GM23338 (cell line): ENCODE measurements around the gene PSMB7. TPM values are rescaled to one million over a fixed set of nuclear protein-coding genes. Genes with fewer than 3 reads are reported as not detected.

ENCODE experiments used
- ATAC-seq: fragments of 200-7000 bp; cut with Tn5 transposase; 3 replicates; pipeline ENCODE4 v1.9.1; 2020
- DNase-seq: peaks from one replicate; pipeline ENCODE4 v3.0.0-alpha.2; 2015; ENCODE audit warnings: low spot score
- H2AFZ ChIP-seq: fragments of 200-600 bp; sonication (generic); 2 replicates; pipeline ENCODE4 v1.8.0; 2016; ENCODE audit warnings: antibody characterized with exemption, mild to moderate bottlenecking, moderate library complexity
- H3F3A ChIP-seq: fragments of 200-600 bp; sonication (generic); replicated peaks from 2 replicates; pipeline ENCODE4 v1.8.0; 2017; ENCODE audit warnings: antibody characterized with exemption, mixed run types, low read depth
- H3K27ac ChIP-seq: fragments of 200-600 bp; sonication (generic); 2 replicates; pipeline ENCODE4 v1.6.1; 2016; ENCODE audit warnings: low read depth
- H3K27me3 ChIP-seq: fragments of 200-600 bp; sonication (generic); 2 replicates; pipeline ENCODE4 v1.8.0; 2016; ENCODE audit warnings: mild to moderate bottlenecking, mixed run types, moderate library complexity; ENCODE audit not compliant: insufficient read depth
- H3K36me3 ChIP-seq: fragments of 200-600 bp; sonication (generic); 2 replicates; pipeline ENCODE4 v1.8.0; 2016; ENCODE audit warnings: mild to moderate bottlenecking; ENCODE audit not compliant: insufficient read depth
- H3K4me1 ChIP-seq: fragments of 200-600 bp; sonication (generic); 2 replicates; pipeline ENCODE4 v1.8.0; 2016; ENCODE audit warnings: mild to moderate bottlenecking, moderate library complexity; ENCODE audit not compliant: insufficient read depth
- H3K4me2 ChIP-seq: fragments of 200-600 bp; sonication (generic); 2 replicates; pipeline ENCODE4 v1.7.1; 2017; ENCODE audit warnings: mixed run types
- H3K4me3 ChIP-seq: fragments of 200-600 bp; sonication (generic); 2 replicates; pipeline ENCODE4 v1.6.1; 2016; ENCODE audit warnings: mixed run types
- H3K79me2 ChIP-seq: fragments of 200-600 bp; sonication (generic); replicated peaks from 2 replicates; pipeline ENCODE4 v1.8.0; 2017; ENCODE audit warnings: mild to moderate bottlenecking; ENCODE audit not compliant: insufficient read depth
- H3K9me2 ChIP-seq: fragments of 200-600 bp; sonication (generic); 2 replicates; pipeline ENCODE4 v1.8.0; 2017; ENCODE audit not compliant: insufficient read depth
- H4K20me1 ChIP-seq: fragments of 200-600 bp; sonication (generic); replicated peaks from 2 replicates; pipeline ENCODE4 v1.8.0; 2017; ENCODE audit warnings: mild to moderate bottlenecking; ENCODE audit not compliant: insufficient read depth
- H3K27ac Mint-ChIP-seq: 2 replicates; pipeline ENCODE4 v1.8.0; 2020; ENCODE audit warnings: inconsistent platforms, mild to moderate bottlenecking, moderate library complexity, mixed read lengths
- H3K27me3 Mint-ChIP-seq: 3 replicates; pipeline ENCODE4 v1.8.0; 2022; ENCODE audit warnings: low read depth, mild to moderate bottlenecking, moderate library complexity, mixed read lengths, inconsistent platforms; ENCODE audit not compliant: insufficient read depth, poor library complexity
- H3K36me3 Mint-ChIP-seq: 3 replicates; pipeline ENCODE4 v1.8.0; 2021; ENCODE audit warnings: low read depth, mild to moderate bottlenecking, inconsistent platforms, moderate library complexity, mixed read lengths
- H3K4me1 Mint-ChIP-seq: 3 replicates; pipeline ENCODE4 v1.8.0; 2020; ENCODE audit warnings: mild to moderate bottlenecking, inconsistent platforms, mixed read lengths
- H3K4me3 Mint-ChIP-seq: 3 replicates; pipeline ENCODE4 v1.8.0; 2021; ENCODE audit warnings: moderate library complexity, mild to moderate bottlenecking, inconsistent platforms, mixed read lengths
- H3K9me3 Mint-ChIP-seq: 3 replicates; pipeline ENCODE4 v1.8.0; 2020; ENCODE audit warnings: moderate library complexity, mild to moderate bottlenecking, inconsistent platforms, mixed read lengths
- CREB1 ChIP-seq: fragments of 250-450 bp; sonication (Bioruptor Pico); IDR thresholded peaks from 2 replicates; pipeline ENCODE4 v1.5.0; 2020; ENCODE audit warnings: low read depth, mild to moderate bottlenecking, moderate library complexity
- CTCF ChIP-seq, 2 experiments: fragments of 200-600 bp in 1 of 2; sonication (generic) in 1 of 2; conservative IDR thresholded peaks; 2 replicates each; pipeline versions ENCODE4 v1.5.1 to v1.6.1; 2016 to 2017; ENCODE audit warnings: antibody characterized with exemption in 2 of 2, low read depth in 2 of 2, mild to moderate bottlenecking in 2 of 2, moderate library complexity in 1 of 2
- EZH2phosphoT487 ChIP-seq: fragments of 200-600 bp; sonication (generic); IDR thresholded peaks from one replicate; pipeline ENCODE4 v1.8.1; 2018; ENCODE audit warnings: antibody characterized with exemption; ENCODE audit not compliant: unreplicated experiment
- JUNB ChIP-seq: IDR thresholded peaks from one replicate; pipeline ENCODE4 v1.6.1; 2016; ENCODE audit warnings: antibody characterized with exemption; ENCODE audit not compliant: unreplicated experiment
- NANOG ChIP-seq: IDR thresholded peaks from 2 replicates; pipeline ENCODE4 v1.6.1; 2016; ENCODE audit warnings: antibody characterized with exemption, borderline replicate concordance
- POLR2AphosphoS5 ChIP-seq: IDR thresholded peaks from 2 replicates; pipeline ENCODE4 v1.6.1; 2016; ENCODE audit warnings: antibody characterized with exemption, low read depth
- STAT1 ChIP-seq: IDR thresholded peaks from one replicate; pipeline ENCODE4 v1.6.1; 2016; ENCODE audit warnings: antibody characterized with exemption; ENCODE audit not compliant: unreplicated experiment
- ZNF114 ChIP-seq: fragments of 250-450 bp; sonication (Bioruptor Pico); IDR thresholded peaks from 2 replicates; pipeline ENCODE4 v1.5.0; 2020; ENCODE audit warnings: mild to moderate bottlenecking, moderate library complexity
- polyA plus RNA-seq: library from polyadenylated mRNA; unstranded; fragments of >200 nt; fragmentation: Nextera tagmentation; extraction: Ambion mirVana; gene quantifications from 2 replicates; pipeline ENCODE4 v1.2.1, GENCODE V29; 2016
- total RNA-seq: library from RNA; depleted of rRNA; stranded (reverse); fragments of >200 nt; shearing (Covaris generic); gene quantifications from 2 replicates; pipeline ENCODE4 v1.2.3, GENCODE V29; 2014

PSMB7 gene
- total and polyA plus RNA-seq, 2 experiments from 2014 or later = 255 to 268 TPM

- TF ChIP-seq NANOG = no peak
- no peak for TF ChIP-seq ZNF114 (CRISPR knock-in tag)
- TF ChIP-seq EZH2phosphoT487 = no peak
- TF ChIP-seq POLR2AphosphoS5 = no peak; the same call in 1 of the 2 replicates
- H3K4me3 ChIP-seq = no peak overlapping the region
- Mint-ChIP-seq H3K27me3 (peaks cover 18% of the 10 kb centered on the region), H3K9me3 (no peaks in the 10 kb centered on the region), H3K36me3 (peaks cover 39% of the 10 kb centered on the region), H3K4me1 (peaks cover 6% of the 10 kb centered on the region; the same call in 2 of the 3 replicates), H3K27ac (0 out of 2 replicates have a peak overlapping the region, but pooled peaks have one; percentile 3), H3K4me3 (no peak overlapping the region)
- no peaks in the 10 kb centered on the region for H3K27me3 ChIP-seq
- DNase-seq (no peak), ATAC-seq (no peak)
- no peak overlapping the region for H2AFZ ChIP-seq
- H3K4me2 ChIP-seq = no peak overlapping the region
- H3K27ac ChIP-seq = no peak overlapping the region
- H3K4me1 ChIP-seq = peaks cover 9% of the 10 kb centered on the region; the same call in 1 of the 2 replicates
- no peaks in the 10 kb centered on the region for H3F3A ChIP-seq
- no peaks in the 10 kb centered on the region; the same call in 1 of the 2 replicates for H3K79me2 ChIP-seq
- peaks cover 2% of the 10 kb centered on the region; the same call in 1 of the 2 replicates for H4K20me1 ChIP-seq
- H3K36me3 ChIP-seq = peaks cover 10% of the 10 kb centered on the region; the same call in 1 of the 2 replicates
- H3K9me2 ChIP-seq = no peaks in the 10 kb centered on the region
Observed at GRCh38 chr9:124350494-124351263, 64.6 kb downstream of the PSMB7 start.

GRCh38 chr9:124349675-124350493 lies 65.4 kb downstream of the PSMB7 start:
- Mint-ChIP-seq H3K27ac (0 out of 2 replicates have a peak overlapping the region, but pooled peaks have one; percentile 3), H3K9me3 (no peaks in the 10 kb centered on the region), H3K4me1 (peaks cover 6% of the 10 kb centered on the region; the same call in 2 of the 3 replicates), H3K27me3 (peaks cover 21% of the 10 kb centered on the region), H3K4me3 (no peak overlapping the region), H3K36me3 (peaks cover 39% of the 10 kb centered on the region)
- Histone ChIP-seq H2AFZ (no peak overlapping the region), H3K36me3 (peaks cover 10% of the 10 kb centered on the region; the same call in 1 of the 2 replicates), H3K4me1 (peaks cover 9% of the 10 kb centered on the region; the same call in 1 of the 2 replicates), H3K27me3 (no peaks in the 10 kb centered on the region), H3K27ac (no peak overlapping the region), H3K4me3 (no peak overlapping the region), H3K4me2 (no peak overlapping the region), H3F3A (no peaks in the 10 kb centered on the region), H3K79me2 (no peaks in the 10 kb centered on the region; the same call in 1 of the 2 replicates), H3K9me2 (no peaks in the 10 kb centered on the region), H4K20me1 (peaks cover 2% of the 10 kb centered on the region; the same call in 1 of the 2 replicates)
- DNase-seq (no peak), ATAC-seq (no peak)
- TF ChIP-seq EZH2phosphoT487 (no peak), STAT1 (no peak), POLR2AphosphoS5 (0 out of 2 replicates have a peak, but pooled peaks have one; percentile 4)

- Histone ChIP-seq H3K79me2 (no peaks in the 10 kb centered on the region; the same call in 1 of the 2 replicates), H3K9me2 (no peaks in the 10 kb centered on the region), H3K36me3 (peaks cover 10% of the 10 kb centered on the region; the same call in 1 of the 2 replicates), H3K27ac (no peak overlapping the region), H3K4me2 (no peak overlapping the region), H3K27me3 (no peaks in the 10 kb centered on the region), H3F3A (no peaks in the 10 kb centered on the region), H2AFZ (no peak overlapping the region), H4K20me1 (peaks cover 2% of the 10 kb centered on the region; the same call in 1 of the 2 replicates), H3K4me1 (peaks cover 9% of the 10 kb centered on the region; the same call in 1 of the 2 replicates), H3K4me3 (no peak overlapping the region)
- Mint-ChIP-seq H3K4me1 (peaks cover 6% of the 10 kb centered on the region; the same call in 2 of the 3 replicates), H3K36me3 (peaks cover 36% of the 10 kb centered on the region), H3K4me3 (no peak overlapping the region), H3K27ac (no peak overlapping the region), H3K27me3 (peaks cover 19% of the 10 kb centered on the region), H3K9me3 (no peaks in the 10 kb centered on the region)
- no peak for ATAC-seq
- no peak for DNase-seq
- TF ChIP-seq JUNB (no peak), CREB1 (no peak), CTCF (conservative IDR thresholded peaks at IDR 0.05; ENCODE audit: low read depth in 2 of 2) (no peak), NANOG (no peak), STAT1 (no peak)
Observed at GRCh38 chr9:124349267-124349666, 66.0 kb downstream of the PSMB7 start.
